GM10266 (cell line): ENCODE measurements around the gene PDLIM5.

Experiments
- DNase-seq: peaks from one replicate; pipeline ENCODE4 v3.0.0; 2012; ENCODE audit errors: extremely low spot score
- CTCF ChIP-seq: IDR thresholded peaks from 2 replicates; pipeline ENCODE4 v1.5.1; 2012; ENCODE audit warnings: mild to moderate bottlenecking, low read depth; ENCODE audit not compliant: control insufficient read depth, insufficient read depth; ENCODE audit errors: missing control alignments

Gene PDLIM5

GRCh38 chr4:94527556-94528233, 76.0 kb downstream of the PDLIM5 start:
- DNase-seq, result no peak
- TF ChIP-seq CTCF, result no peak

GRCh38 chr4:94528792-94529451, 77.2 kb downstream of the PDLIM5 start:
- TF ChIP-seq CTCF, result no peak
- no peak for DNase-seq

- no peak for TF ChIP-seq CTCF
- no peak for DNase-seq
Observed at GRCh38 chr4:94530073-94530472, 78.3 kb downstream of the PDLIM5 start.

- no peak for DNase-seq
- TF ChIP-seq CTCF, result no peak
Observed at GRCh38 chr4:94531991-94532789, 80.4 kb downstream of the PDLIM5 start.

- no peak for TF ChIP-seq CTCF
Observed at GRCh38 chr4:94533405-94534223, 81.9 kb downstream of the PDLIM5 start.

GRCh38 chr4:94534401-94535312, 82.9 kb downstream of the PDLIM5 start:
- peak; percentile 31 for DNase-seq
- no peak for TF ChIP-seq CTCF

More at GRCh38 chr4:94533405-94534223, 81.9 kb downstream of the PDLIM5 start:
- no peak for DNase-seq
